GM23338 (cell line): Measurements from ENCODE around the gene ARL1. TPM values are rescaled to one million over a fixed set of nuclear protein-coding genes. Genes with fewer than 3 reads are reported as not detected.

ENCODE experiments used
- ATAC-seq: fragments of 200-7000 bp; cut with Tn5 transposase; 3 replicates; pipeline ENCODE4 v1.9.1; 2020
- DNase-seq: peaks from one replicate; pipeline ENCODE4 v3.0.0-alpha.2; 2015; ENCODE audit warnings: low spot score
- H2AFZ ChIP-seq: fragments of 200-600 bp; sonication (generic); 2 replicates; pipeline ENCODE4 v1.8.0; 2016; ENCODE audit warnings: antibody characterized with exemption, mild to moderate bottlenecking, moderate library complexity
- H3F3A ChIP-seq: fragments of 200-600 bp; sonication (generic); replicated peaks from 2 replicates; pipeline ENCODE4 v1.8.0; 2017; ENCODE audit warnings: antibody characterized with exemption, mixed run types, low read depth
- H3K27ac ChIP-seq: fragments of 200-600 bp; sonication (generic); 2 replicates; pipeline ENCODE4 v1.6.1; 2016; ENCODE audit warnings: low read depth
- H3K27me3 ChIP-seq: fragments of 200-600 bp; sonication (generic); 2 replicates; pipeline ENCODE4 v1.8.0; 2016; ENCODE audit warnings: mild to moderate bottlenecking, mixed run types, moderate library complexity; ENCODE audit not compliant: insufficient read depth
- H3K36me3 ChIP-seq: fragments of 200-600 bp; sonication (generic); 2 replicates; pipeline ENCODE4 v1.8.0; 2016; ENCODE audit warnings: mild to moderate bottlenecking; ENCODE audit not compliant: insufficient read depth
- H3K4me1 ChIP-seq: fragments of 200-600 bp; sonication (generic); 2 replicates; pipeline ENCODE4 v1.8.0; 2016; ENCODE audit warnings: mild to moderate bottlenecking, moderate library complexity; ENCODE audit not compliant: insufficient read depth
- H3K4me2 ChIP-seq: fragments of 200-600 bp; sonication (generic); 2 replicates; pipeline ENCODE4 v1.7.1; 2017; ENCODE audit warnings: mixed run types
- H3K4me3 ChIP-seq: fragments of 200-600 bp; sonication (generic); 2 replicates; pipeline ENCODE4 v1.6.1; 2016; ENCODE audit warnings: mixed run types
- H3K79me2 ChIP-seq: fragments of 200-600 bp; sonication (generic); replicated peaks from 2 replicates; pipeline ENCODE4 v1.8.0; 2017; ENCODE audit warnings: mild to moderate bottlenecking; ENCODE audit not compliant: insufficient read depth
- H3K9me2 ChIP-seq: fragments of 200-600 bp; sonication (generic); 2 replicates; pipeline ENCODE4 v1.8.0; 2017; ENCODE audit not compliant: insufficient read depth
- H4K20me1 ChIP-seq: fragments of 200-600 bp; sonication (generic); replicated peaks from 2 replicates; pipeline ENCODE4 v1.8.0; 2017; ENCODE audit warnings: mild to moderate bottlenecking; ENCODE audit not compliant: insufficient read depth
- H3K27ac Mint-ChIP-seq: 2 replicates; pipeline ENCODE4 v1.8.0; 2020; ENCODE audit warnings: inconsistent platforms, mild to moderate bottlenecking, moderate library complexity, mixed read lengths
- H3K27me3 Mint-ChIP-seq: 3 replicates; pipeline ENCODE4 v1.8.0; 2022; ENCODE audit warnings: low read depth, mild to moderate bottlenecking, moderate library complexity, mixed read lengths, inconsistent platforms; ENCODE audit not compliant: insufficient read depth, poor library complexity
- H3K36me3 Mint-ChIP-seq: 3 replicates; pipeline ENCODE4 v1.8.0; 2021; ENCODE audit warnings: low read depth, mild to moderate bottlenecking, inconsistent platforms, moderate library complexity, mixed read lengths
- H3K4me1 Mint-ChIP-seq: 3 replicates; pipeline ENCODE4 v1.8.0; 2020; ENCODE audit warnings: mild to moderate bottlenecking, inconsistent platforms, mixed read lengths
- H3K4me3 Mint-ChIP-seq: 3 replicates; pipeline ENCODE4 v1.8.0; 2021; ENCODE audit warnings: moderate library complexity, mild to moderate bottlenecking, inconsistent platforms, mixed read lengths
- H3K9me3 Mint-ChIP-seq: 3 replicates; pipeline ENCODE4 v1.8.0; 2020; ENCODE audit warnings: moderate library complexity, mild to moderate bottlenecking, inconsistent platforms, mixed read lengths
- CTCF ChIP-seq, 2 experiments: fragments of 200-600 bp in 1 of 2; sonication (generic) in 1 of 2; conservative IDR thresholded peaks; 2 replicates each; pipeline versions ENCODE4 v1.5.1 to v1.6.1; 2016 to 2017; ENCODE audit warnings: antibody characterized with exemption in 2 of 2, low read depth in 2 of 2, mild to moderate bottlenecking in 2 of 2, moderate library complexity in 1 of 2
- ETS1 ChIP-seq: IDR thresholded peaks from 2 replicates; pipeline ENCODE4 v1.6.1; 2016; ENCODE audit warnings: antibody characterized with exemption
- EZH2 ChIP-seq: fragments of 200-600 bp; sonication (generic); IDR thresholded peaks from one replicate; pipeline ENCODE4 v1.8.0; 2017; ENCODE audit warnings: antibody characterized with exemption, mild to moderate bottlenecking, low read depth; ENCODE audit not compliant: unreplicated experiment
- EZH2phosphoT487 ChIP-seq: fragments of 200-600 bp; sonication (generic); IDR thresholded peaks from one replicate; pipeline ENCODE4 v1.8.1; 2018; ENCODE audit warnings: antibody characterized with exemption; ENCODE audit not compliant: unreplicated experiment
- JUNB ChIP-seq: IDR thresholded peaks from one replicate; pipeline ENCODE4 v1.6.1; 2016; ENCODE audit warnings: antibody characterized with exemption; ENCODE audit not compliant: unreplicated experiment
- NANOG ChIP-seq: IDR thresholded peaks from 2 replicates; pipeline ENCODE4 v1.6.1; 2016; ENCODE audit warnings: antibody characterized with exemption, borderline replicate concordance
- POLR2AphosphoS5 ChIP-seq: IDR thresholded peaks from 2 replicates; pipeline ENCODE4 v1.6.1; 2016; ENCODE audit warnings: antibody characterized with exemption, low read depth
- REST ChIP-seq: IDR thresholded peaks from one replicate; pipeline ENCODE4 v1.6.1; 2018; ENCODE audit warnings: antibody characterized with exemption; ENCODE audit not compliant: unreplicated experiment
- STAT1 ChIP-seq: IDR thresholded peaks from one replicate; pipeline ENCODE4 v1.6.1; 2016; ENCODE audit warnings: antibody characterized with exemption; ENCODE audit not compliant: unreplicated experiment
- ZNF114 ChIP-seq: fragments of 250-450 bp; sonication (Bioruptor Pico); IDR thresholded peaks from 2 replicates; pipeline ENCODE4 v1.5.0; 2020; ENCODE audit warnings: mild to moderate bottlenecking, moderate library complexity
- ZNF331 ChIP-seq: fragments of 250-450 bp; sonication (Bioruptor Pico); IDR thresholded peaks from 2 replicates; pipeline ENCODE4 v1.5.0; 2020; ENCODE audit warnings: low read depth, mild to moderate bottlenecking, moderate library complexity
- ZNF462 ChIP-seq: fragments of 250-450 bp; sonication (Bioruptor Pico); IDR thresholded peaks from 2 replicates; pipeline ENCODE4 v1.5.0; 2020; ENCODE audit warnings: mild to moderate bottlenecking, moderate library complexity
- polyA plus RNA-seq: library from polyadenylated mRNA; unstranded; fragments of >200 nt; fragmentation: Nextera tagmentation; extraction: Ambion mirVana; gene quantifications from 2 replicates; pipeline ENCODE4 v1.2.1, GENCODE V29; 2016
- total RNA-seq: library from RNA; depleted of rRNA; stranded (reverse); fragments of >200 nt; shearing (Covaris generic); gene quantifications from 2 replicates; pipeline ENCODE4 v1.2.3, GENCODE V29; 2014

Gene ARL1
- total and polyA plus RNA-seq, 2 experiments from 2014 or later, result 50.0 to 55.9 TPM

- Histone ChIP-seq H3K9me2 (no peaks in the 10 kb centered on the region), H2AFZ (no peak overlapping the region), H3K36me3 (peaks cover 58% of the 10 kb centered on the region), H3K4me3 (no peak overlapping the region), H3K4me1 (no peaks in the 10 kb centered on the region), H3K4me2 (no peak overlapping the region), H3K79me2 (no peaks in the 10 kb centered on the region), H4K20me1 (peaks cover 12% of the 10 kb centered on the region), H3K27ac (no peak overlapping the region), H3F3A (no peaks in the 10 kb centered on the region), H3K27me3 (no peaks in the 10 kb centered on the region)
- H3K4me1 Mint-ChIP-seq, result no peaks in the 10 kb centered on the region
- H3K9me3 Mint-ChIP-seq, result no peaks in the 10 kb centered on the region
- TF ChIP-seq EZH2phosphoT487 (no peak), REST (no peak), POLR2AphosphoS5 (no peak), CTCF (conservative IDR thresholded peaks at IDR 0.05; ENCODE audit: low read depth in 2 of 2) (no peak), ZNF462 (CRISPR knock-in tag) (no peak), EZH2 (no peak), ZNF114 (CRISPR knock-in tag) (no peak), JUNB (no peak), STAT1 (no peak), NANOG (no peak), ZNF331 (CRISPR knock-in tag) (no peak), ETS1 (no peak)
- DNase-seq (no peak), ATAC-seq (no peak)
- no peak overlapping the region for H3K27ac Mint-ChIP-seq
- H3K27me3 Mint-ChIP-seq, result peaks cover 3% of the 10 kb centered on the region
- H3K36me3 Mint-ChIP-seq, result peaks cover 82% of the 10 kb centered on the region
- H3K4me3 Mint-ChIP-seq, result no peak overlapping the region
Observed at GRCh38 chr12:101368016-101368415, 39.6 kb downstream of the ARL1 start.
